K562 (cell line): ENCODE results near the gene ZP3. TPM values are rescaled to one million over a fixed set of nuclear protein-coding genes. Genes with fewer than 3 reads are reported as not detected.

Experiments
- BCLAF1 ChIP-seq, 2 experiments: fragments of 450-650 bp in 1 of 2; IDR thresholded peaks; 2 replicates each; pipeline ENCODE4 v1.6.1; 2011 to 2017; ENCODE audit warnings: low read depth in 2 of 2, antibody characterized with exemption in 1 of 2, borderline replicate concordance in 1 of 2, low read length in 1 of 2, mild to moderate bottlenecking in 1 of 2, mixed read lengths in 1 of 2; ENCODE audit not compliant: control insufficient read depth in 1 of 2
- BCOR ChIP-seq: fragments of 450-650 bp; IDR thresholded peaks from 2 replicates; pipeline ENCODE4 v1.6.1; 2016
- CBX3 ChIP-seq, 2 experiments: IDR thresholded peaks; 1 replicate in 1 of 2; 2 replicates in 1 of 2; pipeline ENCODE4 v1.6.1; 2012; ENCODE audit warnings: inconsistent platforms in 2 of 2, low read length in 2 of 2, borderline replicate concordance in 1 of 2, control low read depth in 1 of 2
- CLOCK ChIP-seq: fragments of 250-450 bp; sonication (Bioruptor Pico); IDR thresholded peaks from 2 replicates; pipeline ENCODE4 v1.4.0; 2020; ENCODE audit warnings: mild to moderate bottlenecking, moderate library complexity, borderline replicate concordance
- COPS2 ChIP-seq: fragments of 450-650 bp; conservative IDR thresholded peaks from 2 replicates; pipeline ENCODE4 v1.6.1; 2016; ENCODE audit warnings: mild to moderate bottlenecking, moderate library complexity
- E2F6 ChIP-seq, 2 experiments: IDR thresholded peaks; 2 replicates each; pipeline ENCODE4 v1.6.1; 2011; ENCODE audit warnings: borderline replicate concordance in 1 of 2, control low read depth in 1 of 2, low read depth in 1 of 2, low read length in 1 of 2, mild to moderate bottlenecking in 1 of 2, mixed read lengths in 1 of 2, moderate library complexity in 1 of 2; ENCODE audit not compliant: insufficient read depth in 1 of 2, insufficient read length in 1 of 2, poor library complexity in 1 of 2, severe bottlenecking in 1 of 2; ENCODE audit errors: extremely low read depth in 1 of 2
- FUS ChIP-seq: fragments of 200-400 bp; formaldehyde crosslinking; optimal IDR thresholded peaks from 2 replicates; pipeline ENCODE3; 2017; ENCODE audit warnings: low read depth, low read length
- HDAC3 ChIP-seq: fragments of 450-650 bp; IDR thresholded peaks from 2 replicates; pipeline ENCODE4 v1.6.1; 2018; ENCODE audit warnings: borderline replicate concordance, mild to moderate bottlenecking, moderate library complexity; ENCODE audit not compliant: partially characterized antibody
- HDGF ChIP-seq: fragments of 450-650 bp; IDR thresholded peaks from 2 replicates; pipeline ENCODE4 v1.6.1; 2016
- NKRF ChIP-seq: fragments of 450-650 bp; IDR thresholded peaks from 2 replicates; pipeline ENCODE4 v1.6.1; 2016; ENCODE audit warnings: borderline replicate concordance
- SMARCA4 ChIP-seq: fragments of 450-650 bp; IDR thresholded peaks from 2 replicates; pipeline ENCODE4 v1.6.1; 2016
- SMARCE1 ChIP-seq: fragments of 450-650 bp; IDR thresholded peaks from 2 replicates; pipeline ENCODE4 v1.7.1; 2016; ENCODE audit warnings: mild to moderate bottlenecking
- ZNF175 ChIP-seq: fragments of 200-800 bp; sonication (Bioruptor generic); IDR thresholded peaks from 2 replicates; pipeline ENCODE4 v1.6.1; 2016; ENCODE audit warnings: low read depth, mild to moderate bottlenecking, missing genetic modification characterization, missing compliant biosample characterization
- ZNF184 ChIP-seq: sonication (generic); formaldehyde crosslinking; IDR thresholded peaks from 2 replicates; pipeline ENCODE4 v1.5.0; 2020; ENCODE audit warnings: missing genetic modification reagents
- ZNF274 ChIP-seq: IDR thresholded peaks from 2 replicates; pipeline ENCODE4 v1.6.1; 2011; ENCODE audit warnings: low read depth, mild to moderate bottlenecking, low read length, moderate library complexity, borderline replicate concordance
- ZNF551 ChIP-seq: fragments of 250-450 bp; sonication (Bioruptor Pico); IDR thresholded peaks from 2 replicates; pipeline ENCODE4 v1.5.0; 2021; ENCODE audit warnings: mild to moderate bottlenecking, moderate library complexity
- ZNF785 ChIP-seq: fragments of 250-450 bp; sonication (Bioruptor Pico); IDR thresholded peaks from 2 replicates; pipeline ENCODE4 v1.4.0; 2020; ENCODE audit warnings: mild to moderate bottlenecking
- ZNF830 ChIP-seq: fragments of 250-450 bp; sonication (Bioruptor Pico); IDR thresholded peaks from 2 replicates; pipeline ENCODE4 v1.5.0; 2021; ENCODE audit warnings: mild to moderate bottlenecking
- polyA plus RNA-seq, 8 experiments: library from polyadenylated mRNA; depleted of rRNA in 4 of 8; stranded (reverse) in 5 of 8; unstranded in 3 of 8; fragments of >200 nt; fragmentation: Nextera tagmentation in 2 of 8; fragmentation: Illumina TruSeq in 1 of 8; extraction: Ambion mirVana in 2 of 8; extraction: Trizol in 1 of 8; gene quantifications; 2 replicates each; pipeline versions ENCODE4 v1.2.1 to v1.2.3, GENCODE V29; 2011 to 2014; ENCODE audit warnings: inconsistent platforms in 1 of 8, missing spikeins in 1 of 8
- total RNA-seq, 7 experiments: library from RNA; depleted of rRNA in 6 of 7; stranded (reverse); fragments of >200 nt in 6 of 7; fragmentation: Illumina TruSeq in 2 of 7; extraction: Trizol in 2 of 7; gene quantifications; 2 replicates each; pipeline versions ENCODE4 v1.2.1 to v1.2.3, GENCODE V29; 2011 to 2021; ENCODE audit warnings: low replicate concordance in 1 of 7

ZP3 gene
- total and polyA plus RNA-seq, 9 of the 15 experiments (the other 6 are each of a cell fraction or from before 2014, with no cell fraction given), result 1.4 to 3.8 (median 2.4) TPM

GRCh38 chr7:76383089-76383944 lies 41.4 kb upstream of the ZP3 start (continued):
- no peak for TF ChIP-seq NKRF
- TF ChIP-seq CLOCK, result no peak
- no peak for TF ChIP-seq ZNF785 (CRISPR knock-in tag)
- TF ChIP-seq SMARCA4, result peak; percentile 82; the same call in 1 of the 2 replicates
- TF ChIP-seq CBX3 (IDR thresholded peaks at IDR 0.05; ENCODE audit: borderline replicate concordance in 1 of 2, low read length in 2 of 2), result no peak
- no peak for TF ChIP-seq FUS
- TF ChIP-seq ZNF175 (CRISPR knock-in tag), result no peak
- peak; percentile 70; the same call in 1 of the 2 replicates for TF ChIP-seq BCOR
- TF ChIP-seq SMARCE1, result peak; percentile 64
- no peak for TF ChIP-seq HDAC3
- no peak for TF ChIP-seq ZNF551 (CRISPR knock-in tag)
- no peak for TF ChIP-seq ZNF830 (CRISPR knock-in tag)
- TF ChIP-seq ZNF274, result no peak
- TF ChIP-seq BCLAF1 (IDR thresholded peaks at IDR 0.05; ENCODE audit: borderline replicate concordance in 1 of 2, control insufficient read depth in 1 of 2, low read depth in 2 of 2, low read length in 1 of 2), result no peak
- TF ChIP-seq ZNF184 (CRISPR knock-in tag), result no peak
- peak; percentile 50; the same call in 1 of the 2 replicates for TF ChIP-seq HDGF
- TF ChIP-seq E2F6 (IDR thresholded peaks at IDR 0.05; ENCODE audit: borderline replicate concordance in 1 of 2, extremely low read depth in 1 of 2, insufficient read depth in 1 of 2, insufficient read length in 1 of 2, low read depth in 1 of 2, low read length in 1 of 2, poor library complexity in 1 of 2, severe bottlenecking in 1 of 2), result peak in 1 of 2 experiments; percentile 30
- TF ChIP-seq COPS2, result no peak
